Activated CD4-positive, CD25-positive, alpha-beta regulatory T cell treated with anti-CD3 and anti-CD28 coated beads, Interleukin-2, amount 50 U/mL, for 24 hours (primary cell): Measurements from ENCODE around the gene GRM7.

Source experiments
- ATAC-seq, 2 donors: fragments of 150-1000 bp; cut with Tn5 transposase; one replicate each; pipeline ENCODE4 v1.10.0; 2021; ENCODE audit warnings: mild to moderate bottlenecking in 1 of 2, moderate library complexity in 1 of 2

GRM7 gene

DNA sequence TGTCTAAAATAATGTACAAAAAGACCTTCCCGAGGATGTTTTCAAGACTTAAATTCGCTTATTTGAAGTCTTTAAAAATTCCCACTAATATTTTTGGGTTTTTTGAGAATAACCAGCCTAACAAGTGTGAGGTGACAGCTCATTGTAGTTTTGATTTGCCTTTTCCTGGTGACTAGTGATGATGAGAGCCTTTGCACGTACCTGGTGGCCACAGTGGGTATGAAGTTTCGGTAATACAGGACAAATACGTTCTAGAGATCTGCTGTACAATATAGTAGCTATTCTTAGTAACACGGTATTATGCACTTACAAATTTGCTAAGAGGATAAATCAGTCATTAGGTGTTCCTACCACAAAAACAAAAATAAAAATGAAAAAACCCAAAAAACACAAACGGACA lies 124.9 kb downstream of the GRM7 start:
- no peak for ATAC-seq

- ATAC-seq, result no peak
Measured at GRCh38 chr3:6989608-6990291, 128.8 kb downstream of the GRM7 start.

DNA sequence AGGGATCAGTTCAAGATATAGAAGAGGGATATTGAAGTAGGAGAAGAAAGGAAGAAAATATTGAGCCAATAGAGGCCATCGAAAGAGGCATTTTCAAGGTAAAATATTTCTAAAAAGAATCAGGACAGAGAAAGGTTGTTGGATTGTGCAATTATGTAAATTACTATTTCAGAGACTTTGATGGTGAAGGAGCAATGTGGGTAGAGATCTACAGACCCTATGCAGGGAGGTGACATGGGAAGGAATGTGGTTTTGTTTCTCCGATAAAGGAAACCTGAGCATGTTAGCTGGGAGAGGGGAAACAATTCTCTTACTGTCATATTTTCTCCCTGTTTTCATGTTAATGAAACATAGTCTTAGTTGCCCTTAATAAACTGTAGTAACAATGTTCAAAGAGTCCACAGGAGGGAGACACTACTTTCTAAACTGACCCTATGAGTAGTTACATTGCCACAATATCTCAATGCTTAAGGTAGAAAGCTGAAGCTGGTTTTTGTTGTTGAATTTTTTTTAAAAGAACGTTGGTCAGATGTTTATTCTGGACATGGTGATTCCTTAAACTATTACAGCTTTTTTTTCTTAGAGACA lies 133.3 kb downstream of the GRM7 start:
- no peak for ATAC-seq

- no peak for ATAC-seq
Measured at GRCh38 chr3:7000501-7000900, 139.6 kb downstream of the GRM7 start.

DNA sequence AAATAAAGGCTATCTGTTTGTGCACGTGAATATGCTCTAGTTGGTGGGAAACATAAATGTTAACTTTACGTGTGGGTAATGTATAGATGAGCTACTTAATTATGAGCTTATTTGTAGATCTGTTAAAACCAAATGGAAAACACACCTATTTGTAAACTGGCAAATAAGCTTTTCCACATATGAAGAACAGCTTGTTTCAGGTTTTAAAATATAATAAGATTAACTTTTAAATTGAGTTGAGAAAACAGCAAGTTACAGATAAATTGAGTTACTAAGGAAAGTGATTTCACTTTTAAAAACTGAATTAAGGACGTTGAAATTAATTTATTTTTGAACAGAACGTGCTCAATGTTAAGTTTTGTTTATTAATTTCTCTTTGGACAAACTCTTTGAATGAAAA lies 140.5 kb downstream of the GRM7 start:
- ATAC-seq, result no peak

GRCh38 chr3:7015683-7016440 lies 154.9 kb downstream of the GRM7 start:
- ATAC-seq, result no peak

DNA sequence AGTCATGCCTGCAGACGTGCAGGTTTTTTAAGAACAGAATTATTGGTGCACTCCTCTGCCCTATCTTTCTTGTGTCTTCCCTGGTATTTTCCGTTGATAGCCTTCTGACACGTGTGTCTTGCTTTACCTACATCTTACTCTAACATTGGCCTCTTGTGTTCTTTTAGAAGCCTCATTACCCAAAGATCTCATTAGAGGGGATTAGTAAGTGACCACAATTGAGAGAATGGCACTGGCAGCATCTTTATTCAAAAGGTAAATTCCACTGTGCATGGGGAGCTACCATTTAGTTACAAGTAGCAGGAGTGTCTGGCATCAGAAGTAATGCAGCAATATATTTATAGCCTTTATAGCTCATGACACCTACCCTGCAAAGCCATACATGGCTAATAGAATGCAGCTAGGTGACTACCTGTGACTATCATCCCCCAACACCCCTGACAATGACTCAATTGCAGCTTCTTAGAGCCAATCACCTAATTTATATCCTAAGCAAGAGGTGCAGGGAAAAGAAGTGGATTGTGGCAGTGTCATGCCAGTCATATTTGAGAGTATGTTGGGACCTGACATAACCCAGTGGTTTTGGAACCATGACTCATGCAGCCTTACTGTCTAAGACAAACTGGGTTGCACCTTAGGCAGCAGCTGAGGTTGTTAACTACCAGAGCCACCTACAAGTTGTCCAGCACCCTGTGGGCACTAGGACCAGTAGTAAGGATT lies 164.8 kb downstream of the GRM7 start:
- ATAC-seq, result no peak

- ATAC-seq, result no peak
Measured at GRCh38 chr3:7029562-7029961, 168.6 kb downstream of the GRM7 start.

DNA sequence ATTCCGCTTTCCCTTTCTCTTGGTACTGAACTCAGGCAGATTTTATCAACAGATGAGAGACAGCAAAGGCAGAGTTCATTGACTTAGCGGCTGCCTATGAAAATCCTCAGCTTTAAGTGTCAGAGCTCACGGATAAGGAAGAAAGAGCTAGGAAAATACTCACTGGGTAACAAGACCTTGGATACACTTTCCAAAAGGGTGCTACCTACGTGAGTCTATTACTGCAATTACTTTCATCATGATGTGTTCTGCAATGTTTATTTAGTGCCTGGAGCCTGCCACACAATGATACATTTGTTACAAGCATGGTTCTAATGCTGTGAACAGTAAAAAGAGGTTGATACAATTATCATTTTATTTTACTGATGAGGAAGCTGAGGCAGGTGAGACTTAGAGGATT lies 177.5 kb downstream of the GRM7 start:
- ATAC-seq, result no peak

DNA sequence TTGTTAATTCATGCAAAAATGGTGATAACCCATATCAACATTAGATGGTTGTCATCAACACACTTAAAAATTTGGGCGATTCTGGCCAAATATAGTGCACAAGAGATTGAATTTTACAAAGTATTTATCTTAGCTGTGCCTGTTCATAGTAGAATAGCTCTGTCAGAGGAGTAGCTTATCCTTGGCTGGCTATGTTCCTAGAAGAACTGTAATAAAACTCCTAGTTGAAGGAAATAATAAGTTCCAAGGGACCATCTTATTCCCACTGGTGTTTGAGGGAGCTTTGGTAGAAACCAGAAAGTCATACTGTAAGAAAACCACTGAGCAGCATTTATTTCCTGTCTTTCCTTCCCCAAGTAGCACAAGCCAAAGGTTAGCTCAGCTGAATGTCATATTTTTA lies 201.8 kb downstream of the GRM7 start:
- ATAC-seq, result no peak

DNA sequence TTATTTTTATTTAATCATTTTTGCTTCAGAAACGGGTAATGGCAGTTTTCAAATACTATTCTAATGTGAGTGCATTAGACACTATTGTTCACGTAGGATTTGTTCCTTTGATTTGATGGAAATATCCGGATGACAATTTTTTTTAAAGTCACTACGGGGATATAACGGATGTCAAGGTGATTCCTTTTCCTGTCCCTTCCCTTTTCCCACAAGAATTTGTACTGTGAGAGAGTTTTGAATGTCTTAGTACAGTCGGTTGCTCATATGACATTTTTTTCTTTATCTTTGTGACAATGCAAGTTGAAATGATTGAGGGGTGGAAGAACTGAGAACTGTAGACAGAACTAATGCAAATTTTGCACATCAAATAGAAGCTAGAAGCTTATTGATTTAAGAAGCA lies 209.5 kb downstream of the GRM7 start:
- ATAC-seq, result no peak

GRCh38 chr3:7074217-7074616 lies 213.3 kb downstream of the GRM7 start:
- ATAC-seq, result no peak

DNA sequence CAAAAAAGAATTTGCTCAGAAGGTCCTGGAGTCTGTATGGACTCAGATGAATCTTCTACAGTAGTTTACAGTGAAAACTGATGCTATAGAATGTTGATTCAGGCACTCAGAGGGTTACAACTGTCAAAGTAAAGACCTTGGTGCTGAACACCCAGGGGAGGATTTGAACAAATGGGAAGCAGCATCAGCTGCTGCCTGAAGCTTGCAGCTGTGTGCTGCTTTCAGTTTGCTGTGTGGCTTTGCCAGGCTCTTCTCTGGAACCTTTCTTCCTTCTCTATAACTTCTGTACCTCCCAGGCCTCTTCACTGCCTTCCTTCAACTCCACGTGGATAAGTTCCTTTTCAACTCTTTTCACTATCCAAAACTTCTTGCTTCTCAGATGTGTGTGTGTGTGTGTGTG lies 214.2 kb downstream of the GRM7 start:
- ATAC-seq, result no peak

DNA sequence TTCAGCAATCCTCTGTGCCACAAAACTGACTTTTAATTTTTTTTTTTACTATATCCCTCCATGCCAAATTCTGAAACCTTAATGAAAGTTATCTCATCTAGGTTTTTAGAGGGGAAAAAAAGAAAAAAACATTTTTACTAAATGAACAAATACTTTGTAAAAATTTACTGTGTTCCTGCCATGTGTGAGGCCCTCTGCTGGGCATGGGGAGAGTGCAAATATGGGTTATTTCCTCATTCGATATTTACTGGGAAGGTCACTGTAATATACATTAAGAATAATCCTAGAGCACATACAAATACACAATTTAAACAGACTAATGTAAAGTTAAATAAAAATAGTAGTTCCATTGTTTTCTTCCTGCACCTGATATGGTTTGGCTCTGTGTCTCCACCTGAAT lies 215.0 kb downstream of the GRM7 start:
- ATAC-seq, result no peak

DNA sequence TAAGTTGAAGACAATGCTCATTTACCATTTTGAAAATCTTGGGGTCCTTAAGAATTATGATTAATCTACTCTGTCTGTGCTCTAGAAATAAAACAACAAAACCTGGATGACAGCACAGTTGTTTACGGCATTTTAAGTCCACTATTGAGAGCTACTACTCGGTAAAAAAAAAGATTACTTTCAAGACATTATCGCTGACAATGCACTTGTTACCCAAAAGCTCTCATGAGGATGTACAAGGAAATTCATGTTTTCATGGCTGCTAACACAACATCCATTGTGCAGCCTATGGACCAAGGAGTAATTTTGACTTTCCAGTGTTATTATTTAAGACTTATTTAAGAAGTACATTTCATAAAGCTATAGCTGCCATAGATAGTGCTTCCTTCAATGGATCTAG lies 221.3 kb downstream of the GRM7 start:
- ATAC-seq, result no peak

DNA sequence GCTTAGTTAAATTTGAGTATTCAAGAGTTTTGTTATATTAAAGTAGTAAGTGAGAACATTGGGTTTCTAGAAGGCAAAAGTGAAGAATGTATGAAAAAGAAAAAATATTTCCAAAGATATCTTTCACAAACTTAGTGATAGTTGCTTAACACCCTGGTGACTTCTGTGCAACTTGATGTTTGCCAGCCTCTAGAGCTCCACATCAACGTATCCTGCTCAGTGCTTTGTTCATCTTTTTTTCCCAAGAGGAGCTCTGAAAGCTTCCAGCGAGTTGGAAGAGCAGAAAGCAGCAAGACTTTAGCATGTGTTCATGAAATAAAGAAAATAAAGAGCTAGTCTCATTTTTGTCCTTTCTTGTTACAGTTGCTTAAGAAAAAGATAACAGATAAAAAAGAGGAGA lies 225.5 kb downstream of the GRM7 start:
- no peak for ATAC-seq

- ATAC-seq, result no peak
Measured at GRCh38 chr3:7095116-7095515, 234.2 kb downstream of the GRM7 start.

DNA sequence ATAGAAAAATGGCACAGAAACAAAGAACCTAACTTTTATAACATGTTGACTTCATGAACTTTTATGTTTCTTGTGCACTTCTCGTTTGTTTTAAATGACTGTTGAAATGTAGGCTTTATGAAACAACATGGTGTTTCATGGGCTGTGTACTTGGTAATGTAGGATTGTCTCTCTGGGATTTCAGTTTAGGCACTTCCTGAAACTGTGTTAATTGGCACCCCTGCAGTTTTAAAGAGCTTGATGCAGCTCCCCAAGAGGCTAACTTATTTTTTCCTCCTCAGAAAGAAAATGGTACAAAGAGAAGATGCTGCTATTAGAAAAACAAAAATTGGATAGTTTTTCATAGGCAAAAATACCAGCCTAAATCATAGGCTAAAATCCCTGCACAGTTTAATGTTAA lies 239.2 kb downstream of the GRM7 start:
- no peak for ATAC-seq

DNA sequence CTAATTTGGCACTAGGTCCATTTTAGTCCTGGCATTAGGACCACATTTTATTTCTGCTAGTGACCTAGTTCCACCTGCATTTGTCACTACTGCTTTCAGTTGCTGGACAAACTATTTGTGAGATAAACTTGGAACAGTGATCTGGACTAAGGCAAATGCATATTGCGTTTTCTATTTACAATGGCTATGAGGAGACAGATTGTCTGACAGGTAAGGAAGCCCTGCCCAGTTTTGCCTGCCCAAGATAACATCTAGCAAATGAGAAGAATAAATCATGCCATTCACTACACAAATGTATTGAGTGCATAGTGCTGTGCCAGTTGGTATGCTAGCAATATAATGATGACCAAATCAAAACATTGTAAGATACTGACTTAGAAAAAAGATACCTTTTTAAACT lies 245.7 kb downstream of the GRM7 start:
- ATAC-seq, result no peak

DNA sequence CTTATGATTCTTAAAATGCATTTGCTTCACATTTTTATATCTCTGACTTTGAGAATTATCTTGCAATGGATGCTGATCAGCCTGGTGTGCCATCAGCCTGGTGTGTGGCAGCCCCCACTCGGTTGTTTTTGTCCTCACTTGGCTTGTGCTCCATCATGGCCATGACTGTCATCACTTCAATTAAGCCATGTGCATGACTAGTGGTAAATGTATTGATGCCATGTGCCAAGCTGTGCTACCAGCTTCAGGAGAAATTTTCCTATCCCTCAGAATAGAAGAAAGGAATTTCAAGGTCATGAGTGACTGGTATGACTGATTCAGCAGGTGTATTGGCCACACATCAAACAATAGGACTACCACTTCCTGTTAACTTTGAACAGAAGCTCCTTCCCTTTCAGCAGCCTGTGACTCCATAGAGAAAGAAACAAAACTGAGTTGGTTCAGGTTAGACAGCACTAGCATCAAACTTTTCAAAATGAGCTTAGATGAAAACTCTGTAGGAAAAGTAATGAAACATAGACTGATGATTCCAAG lies 251.7 kb downstream of the GRM7 start:
- no peak for ATAC-seq

GRCh38 chr3:7144697-7145308 lies 283.9 kb downstream of the GRM7 start:
- no peak for ATAC-seq

DNA sequence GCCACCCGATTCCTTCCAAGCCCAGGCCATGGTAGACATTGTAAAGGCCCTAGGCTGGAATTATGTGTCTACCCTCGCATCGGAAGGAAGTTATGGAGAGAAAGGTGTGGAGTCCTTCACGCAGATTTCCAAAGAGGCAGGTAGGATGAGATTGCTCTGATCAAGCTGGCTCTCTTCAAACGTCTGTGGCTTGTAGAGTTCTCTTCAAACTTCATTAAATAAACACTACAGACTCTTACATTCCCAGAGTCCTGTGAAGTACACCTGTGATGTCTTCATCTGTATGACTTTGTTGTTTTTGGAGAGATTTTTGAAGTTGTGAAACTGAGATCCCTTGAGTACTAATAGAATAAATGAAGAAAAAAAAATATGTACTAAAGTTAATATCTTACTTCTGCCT lies 285.6 kb downstream of the GRM7 start:
- no peak for ATAC-seq

DNA sequence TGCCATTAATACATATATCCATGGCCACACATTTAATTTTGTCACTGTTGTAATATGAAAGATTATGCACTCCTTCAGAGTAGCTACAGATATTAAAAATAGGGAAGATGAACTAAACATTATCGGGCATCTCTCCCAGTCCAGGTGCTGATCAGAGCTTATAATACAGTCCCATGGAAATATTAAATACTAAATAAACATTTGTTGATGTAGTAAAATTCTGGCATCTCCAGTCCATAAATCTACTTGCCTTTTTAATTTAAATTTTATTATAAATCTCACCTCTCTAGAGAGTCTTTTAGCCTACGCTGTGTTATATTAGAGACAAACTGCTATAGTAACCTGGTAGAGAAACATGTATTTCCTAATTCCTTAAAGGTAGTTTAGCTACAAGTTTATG lies 297.6 kb downstream of the GRM7 start:
- no peak for ATAC-seq
